ENCODE measurements around the gene EHMT2. TPM values are rescaled to one million over a fixed set of nuclear protein-coding genes. Genes with fewer than 3 reads are reported as not detected.

The EHMT2 gene
- total and polyA plus RNA-seq, 2 of the 13 experiments (the other 11 are each of a cell fraction or from before 2014, with no cell fraction given) = 55.2 to 69.2 TPM

DNA sequence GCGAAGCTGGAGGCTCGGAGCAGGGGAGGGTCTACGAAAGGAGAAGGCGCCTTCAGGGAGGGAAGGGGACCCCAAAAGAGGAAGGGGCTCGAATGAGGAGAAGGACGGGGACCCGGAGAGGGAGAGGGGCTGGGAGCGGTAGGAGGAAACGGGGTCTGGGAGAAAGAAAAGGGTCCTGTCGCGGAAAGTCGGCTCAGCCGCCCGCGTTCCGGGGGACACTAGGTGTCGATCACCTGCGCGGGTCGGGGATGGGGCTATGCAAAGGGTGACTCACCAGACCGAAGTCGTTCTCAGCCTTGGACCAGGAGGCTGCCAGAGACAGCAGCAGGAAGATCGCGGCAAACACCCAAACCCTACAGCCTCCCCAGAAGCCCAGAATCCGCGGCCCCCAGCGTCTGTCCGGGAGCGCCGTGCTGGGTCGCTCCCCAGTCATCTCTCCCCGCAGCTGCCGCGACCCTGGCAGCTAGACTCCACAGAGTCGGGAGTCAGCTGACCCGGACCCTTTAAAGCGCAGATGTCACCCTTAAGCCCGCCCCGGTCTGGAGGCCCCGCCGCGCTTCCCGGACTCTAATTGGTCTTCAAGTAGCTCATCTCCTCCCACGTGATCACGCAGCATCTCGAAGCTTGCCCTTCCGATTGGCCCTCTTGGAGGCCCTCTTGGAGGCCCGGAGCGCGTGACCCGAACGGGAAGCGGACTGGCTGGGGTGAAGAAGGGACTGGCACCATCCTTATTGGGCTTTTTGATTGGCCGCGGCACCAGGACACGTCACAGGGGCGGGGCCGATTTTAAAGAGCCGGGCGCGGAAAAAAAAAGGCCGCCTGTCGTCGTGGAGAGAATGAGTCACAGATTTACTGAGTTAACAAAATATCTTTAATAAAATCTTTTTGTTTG lies 34.9 kb downstream of the EHMT2 start, which contains the start of gene NEU1 (continued):
- TF ChIP-seq, protein P1, sequence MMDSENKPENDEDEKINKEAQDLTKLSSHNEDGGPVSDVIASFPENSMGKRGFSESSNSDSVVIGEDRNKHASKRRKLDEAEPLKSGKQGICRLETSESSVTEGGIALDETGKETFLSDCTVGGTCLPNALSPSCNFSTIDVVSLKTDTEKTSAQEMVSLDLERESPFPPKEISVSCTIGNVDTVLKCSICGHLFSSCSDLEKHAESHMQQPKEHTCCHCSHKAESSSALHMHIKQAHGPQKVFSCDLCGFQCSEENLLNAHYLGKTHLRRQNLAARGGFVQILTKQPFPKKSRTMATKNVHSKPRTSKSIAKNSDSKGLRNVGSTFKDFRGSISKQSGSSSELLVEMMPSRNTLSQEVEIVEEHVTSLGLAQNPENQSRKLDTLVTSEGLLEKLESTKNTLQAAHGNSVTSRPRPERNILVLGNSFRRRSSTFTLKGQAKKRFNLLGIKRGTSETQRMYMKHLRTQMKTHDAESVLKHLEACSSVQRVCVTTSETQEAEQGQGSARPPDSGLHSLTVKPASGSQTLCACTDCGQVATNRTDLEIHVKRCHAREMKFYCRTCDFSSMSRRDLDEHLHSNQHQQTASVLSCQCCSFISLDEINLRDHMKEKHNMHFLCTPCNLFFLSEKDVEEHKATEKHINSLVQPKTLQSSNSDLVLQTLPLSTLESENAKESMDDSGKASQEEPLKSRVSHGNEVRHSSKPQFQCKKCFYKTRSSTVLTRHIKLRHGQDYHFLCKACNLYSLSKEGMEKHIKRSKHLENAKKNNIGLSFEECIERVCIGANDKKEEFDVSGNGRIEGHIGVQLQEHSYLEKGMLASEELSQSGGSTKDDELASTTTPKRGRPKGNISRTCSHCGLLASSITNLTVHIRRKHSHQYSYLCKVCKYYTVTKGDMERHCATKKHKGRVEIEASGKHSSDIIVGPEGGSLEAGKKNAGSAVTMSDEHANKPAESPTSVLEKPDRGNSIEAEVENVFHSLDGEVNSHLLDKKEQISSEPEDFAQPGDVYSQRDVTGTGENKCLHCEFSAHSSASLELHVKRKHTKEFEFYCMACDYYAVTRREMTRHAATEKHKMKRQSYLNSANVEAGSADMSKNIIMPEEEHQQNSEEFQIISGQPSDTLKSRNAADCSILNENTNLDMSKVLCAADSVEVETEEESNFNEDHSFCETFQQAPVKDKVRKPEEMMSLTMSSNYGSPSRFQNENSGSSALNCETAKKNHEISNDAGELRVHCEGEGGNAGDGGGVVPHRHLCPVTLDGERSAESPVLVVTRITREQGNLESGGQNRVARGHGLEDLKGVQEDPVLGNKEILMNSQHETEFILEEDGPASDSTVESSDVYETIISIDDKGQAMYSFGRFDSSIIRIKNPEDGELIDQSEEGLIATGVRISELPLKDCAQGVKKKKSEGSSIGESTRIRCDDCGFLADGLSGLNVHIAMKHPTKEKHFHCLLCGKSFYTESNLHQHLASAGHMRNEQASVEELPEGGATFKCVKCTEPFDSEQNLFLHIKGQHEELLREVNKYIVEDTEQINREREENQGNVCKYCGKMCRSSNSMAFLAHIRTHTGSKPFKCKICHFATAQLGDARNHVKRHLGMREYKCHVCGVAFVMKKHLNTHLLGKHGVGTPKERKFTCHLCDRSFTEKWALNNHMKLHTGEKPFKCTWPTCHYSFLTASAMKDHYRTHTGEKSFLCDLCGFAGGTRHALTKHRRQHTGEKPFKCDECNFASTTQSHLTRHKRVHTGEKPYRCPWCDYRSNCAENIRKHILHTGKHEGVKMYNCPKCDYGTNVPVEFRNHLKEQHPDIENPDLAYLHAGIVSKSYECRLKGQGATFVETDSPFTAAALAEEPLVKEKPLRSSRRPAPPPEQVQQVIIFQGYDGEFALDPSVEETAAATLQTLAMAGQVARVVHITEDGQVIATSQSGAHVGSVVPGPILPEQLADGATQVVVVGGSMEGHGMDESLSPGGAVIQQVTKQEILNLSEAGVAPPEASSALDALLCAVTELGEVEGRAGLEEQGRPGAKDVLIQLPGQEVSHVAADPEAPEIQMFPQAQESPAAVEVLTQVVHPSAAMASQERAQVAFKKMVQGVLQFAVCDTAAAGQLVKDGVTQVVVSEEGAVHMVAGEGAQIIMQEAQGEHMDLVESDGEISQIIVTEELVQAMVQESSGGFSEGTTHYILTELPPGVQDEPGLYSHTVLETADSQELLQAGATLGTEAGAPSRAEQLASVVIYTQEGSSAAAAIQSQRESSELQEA (CRISPR knock-in tag; IDR thresholded peaks at IDR 0.05; ENCODE audit: not compliant biosample characterization) = peak; percentile 37
- TF ChIP-seq ZNF232 (CRISPR knock-in tag; IDR thresholded peaks at IDR 0.05; ENCODE audit: borderline replicate concordance) (peak; percentile 82; the same call in 1 of the 2 replicates), PLRG1 (conservative IDR thresholded peaks at IDR 0.05) (no peak), RNF219 (CRISPR knock-in tag; IDR thresholded peaks at IDR 0.05) (no peak), ZNF772 (CRISPR knock-in tag; IDR thresholded peaks at IDR 0.05) (no peak), FIP1L1 (IDR thresholded peaks at IDR 0.05; ENCODE audit: borderline replicate concordance, insufficient read depth, low read depth, low read length) (no peak; the same call in 1 of the 2 replicates), CREB3 (CRISPR knock-in tag; IDR thresholded peaks at IDR 0.05) (0 out of 2 replicates have a peak, but pooled peaks have one; percentile 43), YEATS4 (CRISPR knock-in tag; IDR thresholded peaks at IDR 0.05; ENCODE audit: borderline replicate concordance) (no peak; the same call in 1 of the 2 replicates), ZNF563 (CRISPR knock-in tag; IDR thresholded peaks at IDR 0.05) (no peak)
- TF ChIP-seq, protein P2, sequence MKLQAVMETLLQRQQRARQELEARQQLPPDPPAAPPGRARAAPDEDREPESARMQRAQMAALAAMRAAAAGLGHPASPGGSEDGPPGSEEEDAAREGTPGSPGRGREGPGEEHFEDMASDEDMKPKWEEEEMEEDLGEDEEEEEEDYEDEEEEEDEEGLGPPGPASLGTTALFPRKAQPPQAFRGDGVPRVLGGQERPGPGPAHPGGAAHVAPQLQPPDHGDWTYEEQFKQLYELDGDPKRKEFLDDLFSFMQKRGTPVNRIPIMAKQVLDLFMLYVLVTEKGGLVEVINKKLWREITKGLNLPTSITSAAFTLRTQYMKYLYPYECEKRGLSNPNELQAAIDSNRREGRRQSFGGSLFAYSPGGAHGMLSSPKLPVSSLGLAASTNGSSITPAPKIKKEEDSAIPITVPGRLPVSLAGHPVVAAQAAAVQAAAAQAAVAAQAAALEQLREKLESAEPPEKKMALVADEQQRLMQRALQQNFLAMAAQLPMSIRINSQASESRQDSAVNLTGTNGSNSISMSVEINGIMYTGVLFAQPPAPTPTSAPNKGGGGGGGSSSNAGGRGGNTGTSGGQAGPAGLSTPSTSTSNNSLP (IDR thresholded peaks at IDR 0.05; ENCODE audit: low read depth, low read length) = no peak; the same call in 1 of the 2 replicates

Measured in HepG2 (cell line).